HUDEP-2 (cell line): ENCODE data around the gene ANKDD1A.

ENCODE experiments used
- DNase-seq, 76 experiments: peaks; one replicate each; lab custom pipeline; 2025; ENCODE audit not compliant: unreplicated experiment in 76 of 76; lab: John Stamatoyannopoulos, UW

Gene ANKDD1A

GRCh38 chr15:64911311-64912186 is at the start of gene ANKDD1A:
TSS of gene ANKDD1A (plus strand) at chr15:64911902. CDS start at chr15:64911931, 29 bp downstream.
- DNase-seq = peak in 1 of 76 experiments; percentile 19

GRCh38 chr15:64861960-64862359 is 49.7 kb upstream of the ANKDD1A start:
- no peak for DNase-seq

DNA sequence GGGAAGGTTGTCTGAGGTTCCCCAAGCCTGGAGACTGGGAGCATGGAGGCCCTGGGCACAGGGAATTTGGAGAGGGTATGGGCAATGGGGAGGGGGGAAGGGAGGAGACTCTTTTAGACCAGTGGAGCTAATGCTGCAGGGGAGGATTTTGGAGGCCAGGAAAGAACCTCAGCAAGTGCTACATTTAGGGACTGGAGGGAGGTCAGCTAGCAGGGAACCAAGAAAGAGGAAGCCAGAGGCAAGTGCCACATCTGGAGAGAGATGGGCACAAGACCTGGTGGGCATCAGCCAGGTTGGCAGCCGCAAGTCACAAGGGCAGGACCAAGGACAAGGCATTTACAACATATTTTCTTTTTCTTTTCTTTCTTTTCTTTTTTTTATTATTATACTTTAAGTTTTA is 49.3 kb upstream of the ANKDD1A start:
- DNase-seq = no peak

- DNase-seq = no peak
Measured at GRCh38 chr15:64864068-64864467, 47.6 kb upstream of the ANKDD1A start.

DNA sequence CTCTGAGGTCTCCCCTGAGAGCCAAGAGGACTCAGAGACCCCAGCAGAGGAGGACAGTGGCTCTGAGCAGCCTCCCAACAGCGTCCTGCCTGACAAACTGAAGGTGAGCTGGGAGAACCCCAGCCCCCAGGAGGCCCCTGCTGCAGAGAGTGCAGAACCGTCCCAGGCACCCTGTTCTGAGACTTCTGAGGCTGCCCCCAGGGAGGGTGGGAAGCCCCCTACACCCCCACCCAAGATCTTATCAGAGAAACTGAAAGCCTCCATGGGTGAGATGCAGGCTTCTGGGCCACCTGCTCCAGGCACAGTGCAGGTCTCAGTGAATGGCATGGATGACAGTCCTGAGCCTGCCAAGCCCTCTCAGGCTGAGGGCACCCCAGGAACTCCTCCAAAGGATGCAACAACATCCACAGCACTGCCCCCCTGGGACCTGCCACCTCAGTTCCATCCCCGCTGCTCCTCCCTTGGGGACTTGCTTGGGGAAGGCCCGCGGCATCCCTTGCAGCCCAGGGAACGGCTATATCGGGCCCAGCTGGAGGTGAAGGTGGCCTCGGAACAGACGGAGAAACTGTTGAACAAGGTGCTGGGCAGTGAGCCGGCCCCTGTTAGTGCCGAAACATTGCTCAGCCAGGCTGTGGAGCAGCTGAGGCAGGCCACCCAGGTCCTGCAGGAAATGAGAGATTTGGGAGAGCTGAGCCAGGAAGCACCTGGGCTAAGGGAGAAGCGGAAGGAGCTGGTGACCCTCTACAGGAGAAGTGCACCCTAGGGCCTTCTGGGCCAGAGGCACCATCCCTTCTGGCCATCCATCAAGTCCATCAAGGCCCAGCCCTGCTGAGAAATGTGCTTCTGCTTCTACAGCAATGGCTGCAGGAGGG is 46.3 kb upstream of the ANKDD1A start:
- DNase-seq = no peak

GRCh38 chr15:64865998-64866520 is 45.6 kb upstream of the ANKDD1A start:
- no peak for DNase-seq

GRCh38 chr15:64869501-64869900 is 42.2 kb upstream of the ANKDD1A start:
- no peak for DNase-seq

DNA sequence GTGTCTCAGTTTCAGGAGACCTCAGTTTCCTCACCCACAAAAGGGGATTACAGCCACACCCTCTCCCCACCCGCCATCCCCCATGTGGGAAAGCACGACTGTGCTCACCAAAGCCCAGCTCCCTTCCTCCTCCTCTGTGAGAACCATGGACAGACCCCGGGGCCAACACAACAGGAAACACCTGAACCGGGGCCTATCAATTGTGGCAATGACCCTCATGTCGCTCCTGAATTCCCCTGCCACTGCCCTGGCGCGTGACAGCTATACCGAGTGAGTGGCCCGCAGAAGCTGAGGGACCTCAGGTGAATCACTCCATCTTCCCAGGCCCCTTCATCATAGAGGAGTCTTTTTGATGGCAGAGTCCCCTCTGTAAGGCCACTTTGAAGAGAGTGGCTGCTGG is 41.3 kb upstream of the ANKDD1A start:
- no peak for DNase-seq

DNA sequence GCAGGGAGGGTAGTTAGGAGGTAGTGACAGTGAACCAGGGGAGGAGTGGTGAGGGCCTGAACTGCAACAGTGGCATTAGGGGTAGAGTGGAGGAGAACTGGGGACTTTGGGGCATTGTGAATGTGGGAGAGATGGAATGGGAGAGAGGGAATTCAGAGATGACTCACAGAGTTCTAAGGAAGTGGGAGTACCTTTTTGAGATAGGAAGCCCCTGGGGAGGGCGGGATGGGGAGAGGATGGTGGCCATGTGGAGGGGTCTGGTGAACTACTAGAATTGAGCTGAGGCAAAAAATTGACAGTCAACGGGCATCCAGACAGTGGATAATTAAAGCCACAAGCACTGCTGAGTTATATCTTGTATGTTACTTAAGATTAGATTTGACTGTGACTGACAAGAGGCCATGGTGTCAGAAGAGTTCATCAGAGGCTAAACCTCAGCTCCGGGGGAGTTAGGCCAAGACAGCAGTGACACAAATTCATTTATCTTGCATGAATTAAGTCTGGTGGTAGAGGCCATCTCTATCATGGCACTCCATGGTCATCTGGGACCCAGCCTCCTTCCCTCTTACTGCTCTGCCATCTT is 36.0 kb upstream of the ANKDD1A start:
- peak in 7 of 76 experiments; percentile 3 to 29 (median 11) for DNase-seq

DNA sequence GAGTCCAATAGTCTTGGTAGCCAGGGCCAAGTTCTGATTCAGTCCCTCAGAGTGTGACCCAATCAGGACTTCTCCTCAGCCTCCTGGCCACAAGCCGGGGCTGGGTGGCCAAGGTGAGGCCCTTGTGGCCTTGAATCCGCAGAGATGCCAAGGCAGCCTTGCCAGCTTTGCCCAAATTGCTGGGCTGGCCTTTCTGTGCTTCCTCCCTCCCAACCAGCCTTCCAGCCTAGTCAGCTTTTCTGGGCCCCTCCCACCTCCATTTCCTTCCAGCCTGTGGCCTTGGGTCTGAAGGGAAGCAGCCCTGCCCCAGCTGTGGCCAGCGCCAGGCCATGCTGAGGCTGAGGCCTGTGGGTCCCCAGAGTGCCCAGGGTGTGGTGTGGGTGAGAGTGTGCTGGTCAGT is 34.3 kb upstream of the ANKDD1A start:
- no peak for DNase-seq

DNA sequence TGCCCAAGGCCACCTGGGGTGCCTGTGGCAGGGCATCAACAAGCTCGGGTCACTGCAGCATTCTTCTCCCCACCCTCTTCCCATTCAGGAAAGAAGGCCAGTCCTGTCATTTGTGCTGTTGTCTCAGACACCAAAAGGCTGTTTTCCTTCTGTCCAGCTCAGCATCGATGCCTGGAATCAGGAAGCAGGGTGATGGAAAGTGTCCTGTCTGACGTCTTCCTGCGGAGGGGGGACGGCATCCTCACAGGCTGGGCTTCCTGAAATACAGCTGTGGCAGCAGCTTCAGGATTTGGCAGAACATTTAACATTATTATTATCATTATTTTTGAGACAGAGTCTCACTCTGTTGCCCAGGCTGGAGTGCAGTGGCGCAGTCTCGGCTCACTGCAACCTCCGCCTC is 33.0 kb upstream of the ANKDD1A start:
- DNase-seq = no peak

DNA sequence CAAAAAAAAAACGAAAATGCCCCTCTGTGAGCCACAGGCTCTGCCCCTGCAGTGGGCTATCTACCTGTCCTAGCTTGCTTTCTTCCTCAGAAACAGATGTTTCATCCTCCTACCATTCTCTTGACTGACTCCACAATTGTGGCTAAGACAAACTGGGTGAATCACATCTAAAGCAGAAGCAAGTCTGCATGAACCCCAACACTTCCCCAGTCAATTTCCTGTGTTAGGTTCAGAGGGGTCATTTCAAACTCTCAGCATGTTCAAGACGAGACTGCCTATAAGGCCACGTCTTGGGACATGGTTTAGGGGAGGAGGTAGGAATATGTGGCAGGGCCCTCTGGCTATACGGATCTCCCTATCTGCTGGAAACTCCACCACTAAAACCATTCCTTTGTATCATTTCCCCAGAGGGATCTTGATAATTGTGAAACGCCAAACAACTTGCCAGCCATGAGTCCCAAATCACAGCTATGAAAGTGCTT is 28.6 kb upstream of the ANKDD1A start:
- no peak for DNase-seq

GRCh38 chr15:64883997-64884511 is 27.6 kb upstream of the ANKDD1A start:
- DNase-seq = peak in 15 of 76 experiments; percentile 3 to 42 (median 17)

- no peak for DNase-seq
Measured at GRCh38 chr15:64884679-64885078, 27.0 kb upstream of the ANKDD1A start.

DNA sequence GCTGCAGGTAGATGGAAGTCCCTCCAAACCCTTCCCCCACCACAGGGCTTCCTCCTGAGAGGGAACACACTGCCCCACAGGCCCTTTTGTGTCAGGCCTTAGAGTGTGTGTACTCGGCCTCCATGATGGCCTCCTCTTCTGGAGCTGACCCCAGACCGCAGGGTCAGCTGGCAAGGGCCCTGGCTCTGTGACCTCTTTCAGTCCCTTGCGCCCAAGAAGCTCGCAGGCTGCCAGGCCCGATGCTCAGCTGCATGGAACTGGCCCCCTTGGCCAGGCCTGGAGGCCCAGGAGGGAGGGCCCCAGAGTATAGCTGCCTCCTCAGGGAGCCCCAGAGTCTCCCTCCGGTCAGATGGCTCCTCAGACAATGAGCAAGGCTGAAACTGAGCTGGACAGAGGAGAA is 23.4 kb upstream of the ANKDD1A start:
- DNase-seq = no peak

GRCh38 chr15:64891561-64891960 is 20.1 kb upstream of the ANKDD1A start:
- no peak for DNase-seq

DNA sequence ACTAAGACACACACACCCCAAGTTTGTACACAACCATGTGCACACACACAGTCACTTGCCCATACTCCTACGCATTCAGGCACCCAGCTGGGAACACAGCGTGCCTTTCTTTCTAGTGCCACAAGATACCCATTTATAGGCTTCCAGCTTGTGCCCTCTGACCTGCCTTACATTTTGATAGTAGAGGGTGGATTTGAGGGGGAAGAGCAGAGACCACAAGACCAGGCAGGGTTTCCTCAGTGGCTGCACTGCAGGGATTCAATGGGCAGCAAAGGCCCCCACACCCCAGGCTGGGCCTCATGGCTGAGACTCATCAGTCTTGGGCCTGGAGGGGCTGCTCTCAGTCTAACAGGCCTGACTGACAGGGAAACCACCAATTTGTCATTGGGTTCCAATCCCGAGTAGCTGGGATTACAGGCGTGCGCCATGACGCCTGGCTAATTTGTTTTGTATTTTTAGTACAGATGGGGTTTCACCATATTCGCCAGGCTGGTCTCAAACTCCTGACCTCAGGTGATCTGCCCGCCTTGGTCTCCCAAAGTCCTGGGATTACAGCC is 18.8 kb upstream of the ANKDD1A start:
- peak in 1 of 76 experiments; percentile 8 for DNase-seq

GRCh38 chr15:64893481-64894394 is 18.0 kb upstream of the ANKDD1A start:
- DNase-seq = peak in 44 of 76 experiments; percentile 12 to 94 (median 63)

- no peak for DNase-seq
Measured at GRCh38 chr15:64894395-64895056, 17.2 kb upstream of the ANKDD1A start.
